ENCODE data around the gene PPM1D.

- TF ChIP-seq, protein P1, sequence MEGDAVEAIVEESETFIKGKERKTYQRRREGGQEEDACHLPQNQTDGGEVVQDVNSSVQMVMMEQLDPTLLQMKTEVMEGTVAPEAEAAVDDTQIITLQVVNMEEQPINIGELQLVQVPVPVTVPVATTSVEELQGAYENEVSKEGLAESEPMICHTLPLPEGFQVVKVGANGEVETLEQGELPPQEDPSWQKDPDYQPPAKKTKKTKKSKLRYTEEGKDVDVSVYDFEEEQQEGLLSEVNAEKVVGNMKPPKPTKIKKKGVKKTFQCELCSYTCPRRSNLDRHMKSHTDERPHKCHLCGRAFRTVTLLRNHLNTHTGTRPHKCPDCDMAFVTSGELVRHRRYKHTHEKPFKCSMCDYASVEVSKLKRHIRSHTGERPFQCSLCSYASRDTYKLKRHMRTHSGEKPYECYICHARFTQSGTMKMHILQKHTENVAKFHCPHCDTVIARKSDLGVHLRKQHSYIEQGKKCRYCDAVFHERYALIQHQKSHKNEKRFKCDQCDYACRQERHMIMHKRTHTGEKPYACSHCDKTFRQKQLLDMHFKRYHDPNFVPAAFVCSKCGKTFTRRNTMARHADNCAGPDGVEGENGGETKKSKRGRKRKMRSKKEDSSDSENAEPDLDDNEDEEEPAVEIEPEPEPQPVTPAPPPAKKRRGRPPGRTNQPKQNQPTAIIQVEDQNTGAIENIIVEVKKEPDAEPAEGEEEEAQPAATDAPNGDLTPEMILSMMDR (IDR thresholded peaks at IDR 0.05), result no peak
- TF ChIP-seq POLR2A (IDR thresholded peaks at IDR 0.05), result no peak
- TF ChIP-seq POLR2AphosphoS5 (IDR thresholded peaks at IDR 0.05), result no peak
- TF ChIP-seq EP300 (IDR thresholded peaks at IDR 0.05), result no peak
These were observed 71.5 kb downstream of the PPM1D start for GRCh38 chr17:60671482-60671881.
